Panc1 (cell line): Measurements from ENCODE around the gene DEFB129. TPM values are rescaled to one million over a fixed set of nuclear protein-coding genes. Genes with fewer than 3 reads are reported as not detected.

Experiments
- ATAC-seq: fragments of 200-7000 bp; cut with Tn5 transposase; 2 replicates; pipeline ENCODE4 v1.9.1; 2020; ENCODE audit warnings: mild to moderate bottlenecking, moderate library complexity
- BruUV-seq: library from RNA; stranded (reverse); fragments of 400-500 nt; replicated peaks from 2 replicates; lab custom pipeline; 2021; lab: Mats Ljungman, UMichigan
- CTCF ChIA-PET: fragments of 300-600 bp; sonication (Branson Sonifier 250); formaldehyde crosslinking; loops from one replicate; lab custom pipeline; 2022; ENCODE audit warnings: antibody characterized with exemption; lab: Charles Lee
- POLR2A ChIA-PET: fragments of 300-600 bp; sonication (Branson Sonifier 250); formaldehyde crosslinking; loops from one replicate; lab custom pipeline; 2022; ENCODE audit warnings: antibody characterized with exemption; lab: Charles Lee
- DNase-seq: peaks from one replicate; pipeline ENCODE4 v3.0.0-alpha.2; 2010; ENCODE audit warnings: low read depth, low spot score
- H3K27ac ChIP-seq: 2 replicates; pipeline ENCODE4 v1.5.1; 2011; ENCODE audit warnings: mild to moderate bottlenecking, low read length, inconsistent platforms
- H3K27me3 ChIP-seq: fragments of 200-500 bp; sonication (Bioruptor generic); 2 replicates; pipeline ENCODE4 v1.6.0; 2014; ENCODE audit warnings: low read length, inconsistent platforms; ENCODE audit not compliant: control insufficient read depth, insufficient read depth
- H3K36me3 ChIP-seq: fragments of 200-500 bp; sonication (Bioruptor generic); 2 replicates; pipeline ENCODE4 v1.5.1; 2014; ENCODE audit warnings: inconsistent platforms, mild to moderate bottlenecking, low read length, moderate library complexity; ENCODE audit not compliant: control insufficient read depth, insufficient read depth
- H3K4me1 ChIP-seq: 2 replicates; pipeline ENCODE4 v1.5.1; 2011; ENCODE audit warnings: inconsistent platforms, mild to moderate bottlenecking, low read length, moderate library complexity; ENCODE audit not compliant: control insufficient read depth, insufficient read depth
- H3K4me3 ChIP-seq, 2 experiments: 2 replicates each; pipeline ENCODE4 v1.5.1; 2011 to 2012; ENCODE audit warnings: low read depth in 2 of 2, low read length in 2 of 2, mild to moderate bottlenecking in 2 of 2, inconsistent platforms in 1 of 2, moderate library complexity in 1 of 2
- H3K9me3 ChIP-seq: fragments of 200-500 bp; sonication (Bioruptor generic); 2 replicates; pipeline ENCODE4 v1.5.1; 2014; ENCODE audit warnings: low read depth, mild to moderate bottlenecking, inconsistent platforms, low read length, moderate library complexity; ENCODE audit not compliant: control insufficient read depth, insufficient read depth
- CTCF ChIP-seq: fragments of 450-650 bp; IDR thresholded peaks from 2 replicates; pipeline ENCODE4 v1.5.1; 2017; ENCODE audit warnings: mild to moderate bottlenecking
- POLR2AphosphoS5 ChIP-seq: IDR thresholded peaks from 2 replicates; pipeline ENCODE4 v1.6.1; 2012; ENCODE audit warnings: mild to moderate bottlenecking, low read depth, low read length, moderate library complexity
- REST ChIP-seq, 2 experiments: IDR thresholded peaks; 2 replicates each; pipeline ENCODE4 v1.6.1; 2011 to 2012; ENCODE audit warnings: low read depth in 2 of 2, control low read depth in 1 of 2, low read length in 1 of 2, mild to moderate bottlenecking in 1 of 2, moderate library complexity in 1 of 2; ENCODE audit not compliant: insufficient read depth in 1 of 2
- SIN3A ChIP-seq: IDR thresholded peaks from 2 replicates; pipeline ENCODE4 v1.6.1; 2012; ENCODE audit warnings: low read depth, mild to moderate bottlenecking, low read length, moderate library complexity, borderline replicate concordance; ENCODE audit not compliant: insufficient read depth
- TCF7L2 ChIP-seq: IDR thresholded peaks from 2 replicates; pipeline ENCODE4 v1.6.1; 2011; ENCODE audit warnings: mild to moderate bottlenecking, low read depth, low read length, inconsistent platforms
- in situ Hi-C: cut with HindIII; loops from 2 replicates; pipeline ENCODE4 v1.10.0; 2016; ENCODE audit warnings: low sequenced_read_pairs, low pct_unique_long_range_greater_than_20kb
- intact Hi-C: fragments of 100-400 bp; cut with micrococcal nuclease; formaldehyde crosslinking; loops from one replicate; pipeline ENCODE4 v1.10.0; 2022; ENCODE audit not compliant: unreplicated experiment
- total RNA-seq: library from RNA; stranded (reverse); gene quantifications from one replicate; pipeline ENCODE4 v1.2.1, GENCODE V29; 2021; ENCODE audit not compliant: unreplicated experiment

The DEFB129 gene
- total RNA-seq, 1 experiment from 2014 or later: not detected

GRCh38 chr20:278181-278580 lies 51.1 kb downstream of the DEFB129 start:
- intact Hi-C loops (no loop called here), in situ Hi-C loops (no loop called here)
- H3K27me3 ChIP-seq: no peaks in the 10 kb centered on the region
- no peak for DNase-seq
- H3K36me3 ChIP-seq: no peaks in the 10 kb centered on the region
- no peaks in the 10 kb centered on the region for H3K4me1 ChIP-seq
- H3K9me3 ChIP-seq: no peaks in the 10 kb centered on the region
- TF ChIP-seq TCF7L2 (no peak), SIN3A (no peak), POLR2AphosphoS5 (no peak), CTCF (no peak), REST (IDR thresholded peaks at IDR 0.05; ENCODE audit: insufficient read depth in 1 of 2, low read depth in 2 of 2, low read length in 1 of 2) (no peak)
- no peak for ATAC-seq
- H3K4me3 ChIP-seq: no peak overlapping the region
- BruUV-seq: no TSS peak
- ChIA-PET CTCF (interaction anchor here (0.5 kb wide), 1 partner anchor 32 kb away, joined by 4 read pairs; no protein-coding TSS in a partner anchor), POLR2A (no interaction called here)
- H3K27ac ChIP-seq: no peak overlapping the region

- no peak for TF ChIP-seq TCF7L2
- TF ChIP-seq POLR2AphosphoS5: no peak
- TF ChIP-seq CTCF: no peak
- no peak for TF ChIP-seq SIN3A
- no peak for TF ChIP-seq REST (IDR thresholded peaks at IDR 0.05; ENCODE audit: insufficient read depth in 1 of 2, low read depth in 2 of 2, low read length in 1 of 2)
- BruUV-seq: no TSS peak
- no peaks in the 10 kb centered on the region for H3K36me3 ChIP-seq
- H3K27me3 ChIP-seq: no peaks in the 10 kb centered on the region
- H3K9me3 ChIP-seq: no peaks in the 10 kb centered on the region
- no peak for DNase-seq
- H3K4me3 ChIP-seq: no peak overlapping the region
- ChIA-PET POLR2A (no interaction called here), CTCF (no interaction called here)
- in situ Hi-C loops (no loop called here), intact Hi-C loops (no loop called here)
- H3K27ac ChIP-seq: no peak overlapping the region
- no peaks in the 10 kb centered on the region for H3K4me1 ChIP-seq
- no peak for ATAC-seq
These were observed 51.8 kb downstream of the DEFB129 start for GRCh38 chr20:278607-279571.
